ENCODE results near the gene CETN3. TPM values are rescaled to one million over a fixed set of nuclear protein-coding genes. Genes with fewer than 3 reads are reported as not detected.
"Not testable (repeated sequence)": the region's sequence is repeated elsewhere in the genome, so short reads cannot be mapped to it uniquely, and the experiment has no call there.

CETN3 gene
- total RNA-seq, 2 experiments from 2014 or later: 43.7 to 45.9 TPM

DNA sequence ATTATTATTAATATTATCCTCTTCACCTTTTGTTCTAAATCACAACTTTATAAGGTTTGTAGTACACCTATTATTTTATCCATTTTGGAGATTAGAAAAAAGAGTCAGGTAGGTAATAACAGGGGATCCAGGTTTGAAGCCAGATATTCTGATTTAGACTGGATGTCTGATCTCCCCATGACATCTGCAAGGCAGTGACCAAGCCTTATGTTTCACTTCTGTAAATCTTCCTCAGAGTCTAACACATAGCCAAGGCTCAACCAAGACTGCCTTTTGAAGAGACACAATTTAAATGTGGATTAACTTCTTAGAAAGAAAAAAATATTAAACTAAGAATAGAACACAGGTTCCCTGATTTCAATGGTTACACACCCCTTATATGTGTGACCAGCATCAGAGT lies 44.2 kb downstream of the CETN3 start:
- no peak for DNase-seq
- H3K9me3 Mint-ChIP-seq: peaks cover 1% of the 10 kb centered on the region
- no peaks in the 10 kb centered on the region for H3K36me3 Mint-ChIP-seq
- peaks cover 21% of the 10 kb centered on the region for H3K27me3 Mint-ChIP-seq
- H3K27ac Mint-ChIP-seq: no peak overlapping the region
- H3K4me3 Mint-ChIP-seq: no peak overlapping the region
- no peaks in the 10 kb centered on the region for H3K4me1 Mint-ChIP-seq

DNA sequence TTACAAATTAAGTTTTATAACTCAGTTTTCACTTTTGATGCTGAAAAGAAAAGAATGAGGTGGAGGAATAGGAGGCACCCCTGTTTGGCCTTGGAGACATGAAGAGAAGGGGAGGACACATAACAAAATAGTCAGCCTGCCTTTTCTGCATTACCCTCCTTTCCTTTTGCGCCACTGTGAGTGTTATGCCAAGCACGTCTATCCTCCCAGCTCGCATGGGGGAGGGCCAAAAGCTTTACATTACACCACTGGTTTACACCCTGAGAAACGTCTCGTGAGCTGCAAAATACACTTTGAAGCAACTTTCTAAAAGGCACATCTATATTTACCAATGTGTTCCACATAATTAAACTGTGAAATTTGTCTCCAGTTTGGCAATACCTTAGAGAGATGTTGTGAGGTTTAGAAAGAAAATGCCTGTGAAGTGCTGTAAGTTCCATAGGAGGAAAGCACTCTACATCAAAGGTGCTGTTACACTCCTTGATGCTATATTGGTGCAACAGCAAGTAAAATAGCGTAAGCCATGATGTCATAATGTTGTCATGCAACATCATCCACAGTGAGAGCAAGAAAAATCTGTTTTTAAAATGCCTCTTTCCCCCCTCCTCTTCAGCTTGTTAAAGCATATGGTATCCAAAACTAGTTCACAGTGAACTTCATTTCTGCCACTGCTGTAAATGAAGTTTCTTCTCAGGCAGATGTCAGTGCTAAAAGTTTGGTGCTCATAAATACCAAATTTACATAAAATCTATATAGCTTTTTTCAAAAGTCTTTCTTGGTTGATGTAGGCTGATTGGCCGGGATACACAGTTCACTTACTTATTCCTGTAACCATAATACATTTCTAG lies 50.3 kb downstream of the CETN3 start:
- H3K9me3 Mint-ChIP-seq: no peaks in the 10 kb centered on the region
- no peak for DNase-seq

GRCh38 chr5:90356622-90357021 lies 52.9 kb downstream of the CETN3 start:
- Mint-ChIP-seq H3K27ac (no peak overlapping the region), H3K4me3 (no peak overlapping the region), H3K9me3 (no peaks in the 10 kb centered on the region), H3K27me3 (peaks cover 3% of the 10 kb centered on the region), H3K36me3 (no peaks in the 10 kb centered on the region), H3K4me1 (no peaks in the 10 kb centered on the region)
- no peak for DNase-seq

More for the DNA sequence above, 50.3 kb downstream of the CETN3 start:
- Mint-ChIP-seq H3K4me1 (no peaks in the 10 kb centered on the region), H3K27me3 (peaks cover 12% of the 10 kb centered on the region), H3K27ac (no peak overlapping the region), H3K4me3 (no peak overlapping the region), H3K36me3 (no peaks in the 10 kb centered on the region)

- Mint-ChIP-seq H3K9me3 (no peaks in the 10 kb centered on the region), H3K27me3 (peaks cover 4% of the 10 kb centered on the region), H3K36me3 (no peaks in the 10 kb centered on the region), H3K27ac (no peak overlapping the region), H3K4me3 (no peak overlapping the region), H3K4me1 (no peaks in the 10 kb centered on the region)
- no peak for DNase-seq
These were observed 53.4 kb downstream of the CETN3 start for GRCh38 chr5:90356176-90356575.

GRCh38 chr5:90355635-90356034 lies 53.9 kb downstream of the CETN3 start:
- Mint-ChIP-seq H3K27me3 (peaks cover 8% of the 10 kb centered on the region), H3K4me3 (no peak overlapping the region), H3K4me1 (no peaks in the 10 kb centered on the region), H3K27ac (no peak overlapping the region), H3K9me3 (no peaks in the 10 kb centered on the region), H3K36me3 (no peaks in the 10 kb centered on the region)
- no peak for DNase-seq

DNA sequence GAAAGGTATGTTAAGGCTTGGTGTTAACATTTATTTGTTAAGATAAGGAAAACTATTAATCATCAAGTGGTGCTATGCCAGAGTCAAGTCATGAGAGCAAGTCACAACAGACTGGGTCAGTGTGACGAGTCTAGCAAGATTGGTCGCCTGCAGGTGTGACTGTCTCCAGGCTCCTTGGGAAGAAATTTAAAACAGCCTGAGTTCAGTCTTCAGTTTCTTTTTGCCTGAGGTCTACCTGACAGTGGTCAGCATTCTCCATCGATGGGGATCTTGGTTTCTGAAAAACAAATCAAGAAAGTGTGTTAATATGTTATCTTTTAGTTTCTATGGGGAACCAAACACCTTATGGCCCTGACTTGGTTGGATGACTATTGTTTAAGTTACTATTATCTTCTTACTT lies 56.3 kb downstream of the CETN3 start:
- no peak overlapping the region for H3K27ac Mint-ChIP-seq
- H3K27me3 Mint-ChIP-seq: peaks cover 18% of the 10 kb centered on the region
- H3K36me3 Mint-ChIP-seq: no peaks in the 10 kb centered on the region
- H3K9me3 Mint-ChIP-seq: peaks cover 1% of the 10 kb centered on the region
- H3K4me3 Mint-ChIP-seq: no peak overlapping the region
- DNase-seq: no peak
- no peaks in the 10 kb centered on the region for H3K4me1 Mint-ChIP-seq

- Mint-ChIP-seq H3K4me1 (no peaks in the 10 kb centered on the region), H3K9me3 (peaks cover 1% of the 10 kb centered on the region), H3K27me3 (peaks cover 18% of the 10 kb centered on the region), H3K27ac (no peak overlapping the region), H3K4me3 (no peak overlapping the region), H3K36me3 (no peaks in the 10 kb centered on the region)
- no peak for DNase-seq
These were observed 58.5 kb downstream of the CETN3 start for GRCh38 chr5:90351101-90351500.

- Mint-ChIP-seq H3K27ac (no peak overlapping the region), H3K36me3 (no peaks in the 10 kb centered on the region)
These were observed 62.1 kb downstream of the CETN3 start for GRCh38 chr5:90347462-90347861.

DNA sequence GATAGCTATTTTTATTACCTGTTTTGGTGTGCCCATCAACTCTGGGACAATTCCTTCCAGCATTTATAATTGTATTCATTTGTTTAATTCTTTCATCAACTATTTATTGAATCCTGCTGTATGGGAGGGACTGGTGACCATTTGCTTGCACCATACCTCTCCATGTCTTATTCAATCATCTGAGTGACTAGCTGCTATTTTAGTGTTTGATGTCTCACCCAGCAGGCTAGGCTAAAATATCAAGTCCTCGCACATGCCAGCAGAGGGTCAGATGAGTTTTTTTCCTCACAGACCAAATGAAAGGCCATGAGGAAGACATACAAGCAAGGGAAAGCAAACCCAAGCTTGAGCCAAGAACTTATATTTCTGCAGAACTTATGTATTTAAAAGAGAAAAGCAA lies 63.9 kb downstream of the CETN3 start:
- H3K27me3 Mint-ChIP-seq: peaks cover 13% of the 10 kb centered on the region
- DNase-seq: no peak
- peaks cover 1% of the 10 kb centered on the region for H3K9me3 Mint-ChIP-seq
- H3K4me1 Mint-ChIP-seq: no peaks in the 10 kb centered on the region
- no peaks in the 10 kb centered on the region for H3K36me3 Mint-ChIP-seq
- H3K27ac Mint-ChIP-seq: no peak overlapping the region
- H3K4me3 Mint-ChIP-seq: no peak overlapping the region

More at GRCh38 chr5:90347462-90347861, 62.1 kb downstream of the CETN3 start:
- Mint-ChIP-seq H3K9me3 (peaks cover 1% of the 10 kb centered on the region), H3K27me3 (peaks cover 18% of the 10 kb centered on the region), H3K4me3 (no peak overlapping the region), H3K4me1 (no peaks in the 10 kb centered on the region)
- DNase-seq: no peak

DNA sequence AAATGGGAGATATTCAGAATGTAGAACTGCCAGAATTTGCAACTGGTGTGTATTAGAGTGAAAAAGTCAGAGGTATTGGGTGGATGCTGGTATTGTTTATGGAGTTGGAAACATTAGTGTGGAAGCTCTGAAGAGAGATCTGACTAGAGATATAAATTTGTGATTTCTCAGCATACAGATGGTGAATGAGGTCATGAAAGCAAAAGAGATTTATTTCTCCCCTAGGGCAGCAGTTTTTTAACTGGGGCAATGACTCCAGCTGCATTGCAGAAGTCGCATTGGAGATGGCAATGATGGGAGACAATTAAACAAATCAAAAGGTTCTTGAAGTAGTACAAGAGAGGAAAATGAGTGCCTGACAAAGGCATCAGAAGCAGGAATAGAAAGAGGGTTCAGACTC lies 64.9 kb downstream of the CETN3 start:
- peaks cover 6% of the 10 kb centered on the region for H3K27me3 Mint-ChIP-seq
- H3K4me3 Mint-ChIP-seq: no peak overlapping the region

DNA sequence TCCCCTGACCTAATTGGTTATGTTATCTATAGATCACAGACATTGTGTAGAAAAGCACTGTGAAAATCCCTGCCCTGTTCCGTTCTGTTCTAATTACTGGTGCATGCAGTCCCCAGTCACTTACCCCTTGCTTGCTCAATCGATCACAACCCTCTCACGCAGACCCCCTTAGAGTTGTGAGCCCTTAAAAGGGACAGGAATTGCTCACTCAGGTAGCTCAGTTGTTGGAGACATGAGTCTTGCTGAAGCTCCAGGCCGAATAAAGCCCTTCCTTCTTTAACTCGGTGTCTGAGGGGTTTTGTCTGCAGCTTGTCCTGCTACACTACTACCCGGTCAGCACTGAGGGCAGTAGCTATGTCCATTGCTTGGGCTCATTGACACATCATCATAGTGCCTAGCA lies 65.8 kb downstream of the CETN3 start:
- not testable (repeated sequence) for H3K9me3 Mint-ChIP-seq, H3K4me3 Mint-ChIP-seq, H3K27ac Mint-ChIP-seq, H3K27me3 Mint-ChIP-seq, DNase-seq, H3K36me3 Mint-ChIP-seq, H3K4me1 Mint-ChIP-seq

More for the DNA sequence above, 64.9 kb downstream of the CETN3 start:
- Mint-ChIP-seq H3K27ac (no peak overlapping the region), H3K9me3 (peaks cover 1% of the 10 kb centered on the region), H3K4me1 (no peaks in the 10 kb centered on the region), H3K36me3 (no peaks in the 10 kb centered on the region)
- no peak for DNase-seq

DNA sequence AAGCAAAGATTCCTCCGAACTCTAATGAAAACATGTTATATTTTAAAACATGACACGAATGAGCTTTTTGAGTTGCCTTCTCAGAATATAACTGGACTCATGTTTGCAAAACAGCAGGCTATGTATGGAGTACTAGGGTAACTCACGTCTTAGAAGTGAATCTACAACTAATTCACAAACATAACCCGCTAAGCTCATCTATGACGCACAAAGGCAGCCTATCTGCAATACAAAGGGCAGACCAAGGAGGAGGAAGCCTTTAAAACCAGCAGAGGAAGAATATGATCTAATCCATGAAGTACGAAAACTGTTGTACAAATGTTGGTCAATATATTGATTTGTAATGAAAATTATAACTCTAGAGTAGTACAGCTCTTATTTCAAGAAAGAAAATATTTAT lies 67.0 kb downstream of the CETN3 start:
- Mint-ChIP-seq H3K27me3 (peaks cover 3% of the 10 kb centered on the region), H3K4me3 (no peak overlapping the region), H3K27ac (no peak overlapping the region), H3K4me1 (peaks cover 3% of the 10 kb centered on the region), H3K9me3 (no peaks in the 10 kb centered on the region), H3K36me3 (no peaks in the 10 kb centered on the region)
- no peak for DNase-seq

Other genes starting within 250 kb of the CETN3 start
- gene MBLAC2, start 65.0 kb upstream of the CETN3 start, total RNA-seq: 1 to 10 TPM; 5.4 to 5.6 TPM
- 10 to 100 TPM; 25.4 to 25.7 TPM for gene POLR3G, start 65.1 kb upstream of the CETN3 start, total RNA-seq
- gene LYSMD3, start 119.8 kb upstream of the CETN3 start, total RNA-seq: 10 to 100 TPM; 14.2 to 14.8 TPM
- gene ADGRV1, start 149.0 kb upstream of the CETN3 start, total RNA-seq: under 1 TPM in 1 of 2 experiments, not detected in 1; 0.14 TPM